ENCODE results near the gene EXOC3L2. TPM values are rescaled to one million over a fixed set of nuclear protein-coding genes. Genes with fewer than 3 reads are reported as not detected.

The EXOC3L2 gene
- total RNA-seq, 1 experiment from 2014 or later = 0.61 TPM

DNA sequence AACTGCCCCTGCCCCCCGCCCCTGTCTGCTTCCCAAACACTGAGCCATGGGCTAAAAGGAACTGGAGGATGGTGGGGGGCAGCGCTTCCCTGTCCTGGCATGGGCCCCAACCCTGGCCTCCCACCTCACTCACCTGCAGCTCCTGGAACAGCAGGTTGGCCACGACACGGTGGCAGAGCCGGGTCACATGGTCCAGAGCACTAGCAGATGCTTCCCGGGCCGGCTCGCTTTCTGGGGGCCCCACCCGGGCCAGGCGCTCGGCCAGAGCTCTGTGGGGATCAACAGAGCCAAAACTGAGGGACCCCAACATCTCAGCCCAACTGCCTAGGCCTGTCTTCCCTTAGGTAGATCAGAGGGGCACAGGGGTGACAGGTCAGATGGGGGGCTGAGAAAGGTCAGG, 20.6 kb downstream of the EXOC3L2 start:
- H2BK5ac ChIP-seq (ENCODE audit: insufficient read length, low read length) = no peak overlapping the region
- no peak overlapping the region for H3T11ph ChIP-seq (ENCODE audit: low read length)
- Mint-ChIP-seq H3K27me3 (ENCODE audit: low read depth) (peaks cover 68% of the 10 kb centered on the region), H3K27ac (no peak overlapping the region), H3K9me3 (no peaks in the 10 kb centered on the region), H3K4me3 (no peak overlapping the region), H3K36me3 (ENCODE audit: insufficient read depth in 1 of 3, low read depth in 3 of 3) (no peaks in the 10 kb centered on the region), H3K4me1 (peaks cover 0 to 4% of the 10 kb centered on the region in 2 experiments; a peak in 1 of 4 replicates)
- H3K27me3 ChIP-seq (ENCODE audit: insufficient read depth, low read length) = no peaks in the 10 kb centered on the region
- no peak overlapping the region for H3K27ac ChIP-seq (ENCODE audit: insufficient read length, low read depth, low read length)
- H2BK12ac ChIP-seq (ENCODE audit: insufficient read length, low read depth, low read length) = no peak overlapping the region
- no peak overlapping the region for H3K56ac ChIP-seq (ENCODE audit: insufficient read length, low read depth, low read length)
- no peak overlapping the region for H2AK5ac ChIP-seq (ENCODE audit: insufficient read length, low read length)
- H3K9me3 ChIP-seq (ENCODE audit: control insufficient read depth, low read depth, low read length) = no peaks in the 10 kb centered on the region
- no peaks in the 10 kb centered on the region for H3K79me2 ChIP-seq (ENCODE audit: insufficient read depth, low read length)
- H3K14ac ChIP-seq (ENCODE audit: insufficient read depth, low read length) = no peak overlapping the region; the same call in 1 of the 2 replicates
- H3K79me1 ChIP-seq (ENCODE audit: insufficient read depth, low read depth, low read length, poor library complexity, severe bottlenecking) = no peaks in the 10 kb centered on the region
- H2BK15ac ChIP-seq (ENCODE audit: low read depth, low read length) = no peak overlapping the region
- H4K8ac ChIP-seq (replicated peaks; ENCODE audit: insufficient read length, low read depth, low read length) = no peak overlapping the region
- H4K20me1 ChIP-seq (ENCODE audit: control insufficient read depth, insufficient read depth, insufficient read length) = no peaks in the 10 kb centered on the region
- no peak for TF ChIP-seq CTCF (conservative IDR thresholded peaks at IDR 0.05)
- H3K4me1 ChIP-seq (ENCODE audit: insufficient read depth, low read length) = no peaks in the 10 kb centered on the region
- H3K18ac ChIP-seq (ENCODE audit: insufficient read length, low read depth, low read length) = no peak overlapping the region
- no peak overlapping the region for H4K91ac ChIP-seq (ENCODE audit: insufficient read length, low read depth, low read length)
- no peak overlapping the region for H3K9ac ChIP-seq (ENCODE audit: extremely low read depth, insufficient read length, low read length)
- H2BK20ac ChIP-seq (ENCODE audit: low read depth, low read length, poor library complexity, severe bottlenecking) = no peak overlapping the region
- no CpG with 5 or more reads among the region's 11 CpGs for WGBS (ENCODE audit: extremely low coverage, insufficient read length, low lambda C conversion rate)
- H3K4me2 ChIP-seq (ENCODE audit: insufficient read depth, insufficient read length, low read length) = no peak overlapping the region
- no peak overlapping the region for H2BK120ac ChIP-seq (ENCODE audit: low read depth, low read length, poor library complexity, severe bottlenecking)
- no peak overlapping the region for H3K23ac ChIP-seq (ENCODE audit: insufficient read length, low read depth, low read length)
- no peak for DNase-seq
- H2AFZ ChIP-seq (ENCODE audit: low read length) = no peak overlapping the region
- no peak overlapping the region for H4K5ac ChIP-seq (ENCODE audit: insufficient read length, low read depth, low read length)
- H3K23me2 ChIP-seq (ENCODE audit: insufficient read length, low read depth, low read length, poor library complexity, severe bottlenecking) = no peaks in the 10 kb centered on the region
- no peak overlapping the region for H3K4ac ChIP-seq (ENCODE audit: low read depth, low read length)

Measured in H9 (cell line).